GM23338 (cell line): ENCODE results near the gene ADAMTS18.

Experiments
- CREB1 ChIP-seq: fragments of 250-450 bp; sonication (Bioruptor Pico); IDR thresholded peaks from 2 replicates; pipeline ENCODE4 v1.5.0; 2020; ENCODE audit warnings: low read depth, mild to moderate bottlenecking, moderate library complexity
- EZH2 ChIP-seq: fragments of 200-600 bp; sonication (generic); IDR thresholded peaks from one replicate; pipeline ENCODE4 v1.8.0; 2017; ENCODE audit warnings: antibody characterized with exemption, mild to moderate bottlenecking, low read depth; ENCODE audit not compliant: unreplicated experiment
- EZH2phosphoT487 ChIP-seq: fragments of 200-600 bp; sonication (generic); IDR thresholded peaks from one replicate; pipeline ENCODE4 v1.8.1; 2018; ENCODE audit warnings: antibody characterized with exemption; ENCODE audit not compliant: unreplicated experiment
- JUNB ChIP-seq: IDR thresholded peaks from one replicate; pipeline ENCODE4 v1.6.1; 2016; ENCODE audit warnings: antibody characterized with exemption; ENCODE audit not compliant: unreplicated experiment
- NANOG ChIP-seq: IDR thresholded peaks from 2 replicates; pipeline ENCODE4 v1.6.1; 2016; ENCODE audit warnings: antibody characterized with exemption, borderline replicate concordance
- POLR2AphosphoS5 ChIP-seq: IDR thresholded peaks from 2 replicates; pipeline ENCODE4 v1.6.1; 2016; ENCODE audit warnings: antibody characterized with exemption, low read depth
- STAT1 ChIP-seq: IDR thresholded peaks from one replicate; pipeline ENCODE4 v1.6.1; 2016; ENCODE audit warnings: antibody characterized with exemption; ENCODE audit not compliant: unreplicated experiment
- TF ChIP-seq, protein P1 (sequence below), 2 experiments: fragments of 200-600 bp in 1 of 2; sonication (generic) in 1 of 2; conservative IDR thresholded peaks; 2 replicates each; pipeline versions ENCODE4 v1.5.1 to v1.6.1; 2016 to 2017; ENCODE audit warnings: antibody characterized with exemption in 2 of 2, low read depth in 2 of 2, mild to moderate bottlenecking in 2 of 2, moderate library complexity in 1 of 2
- TF ChIP-seq, protein P2 (sequence below): IDR thresholded peaks from one replicate; pipeline ENCODE4 v1.6.1; 2018; ENCODE audit warnings: antibody characterized with exemption; ENCODE audit not compliant: unreplicated experiment
- TF ChIP-seq, protein P3 (sequence below): IDR thresholded peaks from 2 replicates; pipeline ENCODE4 v1.6.1; 2016; ENCODE audit warnings: antibody characterized with exemption

DNA sequence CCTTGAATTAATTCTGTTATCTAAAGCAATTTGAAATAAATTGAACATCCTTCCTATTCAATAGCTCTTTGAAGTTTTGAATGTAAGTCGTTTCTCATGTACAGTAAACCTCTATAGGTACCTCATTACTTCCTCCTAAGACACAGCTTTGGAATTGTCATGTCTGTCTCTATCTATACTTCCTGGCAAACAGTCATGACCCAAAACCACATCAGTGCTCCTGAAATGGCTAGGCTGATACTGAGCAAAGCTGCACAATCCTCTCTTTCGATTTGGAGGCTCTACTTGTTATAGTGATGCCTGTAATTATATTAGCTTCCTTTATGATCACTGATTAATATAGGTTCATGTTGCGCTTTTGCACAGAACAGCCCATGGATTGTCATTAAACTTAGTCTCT is 110.1 kb downstream of the ADAMTS18 start:
- TF ChIP-seq, protein P1, sequence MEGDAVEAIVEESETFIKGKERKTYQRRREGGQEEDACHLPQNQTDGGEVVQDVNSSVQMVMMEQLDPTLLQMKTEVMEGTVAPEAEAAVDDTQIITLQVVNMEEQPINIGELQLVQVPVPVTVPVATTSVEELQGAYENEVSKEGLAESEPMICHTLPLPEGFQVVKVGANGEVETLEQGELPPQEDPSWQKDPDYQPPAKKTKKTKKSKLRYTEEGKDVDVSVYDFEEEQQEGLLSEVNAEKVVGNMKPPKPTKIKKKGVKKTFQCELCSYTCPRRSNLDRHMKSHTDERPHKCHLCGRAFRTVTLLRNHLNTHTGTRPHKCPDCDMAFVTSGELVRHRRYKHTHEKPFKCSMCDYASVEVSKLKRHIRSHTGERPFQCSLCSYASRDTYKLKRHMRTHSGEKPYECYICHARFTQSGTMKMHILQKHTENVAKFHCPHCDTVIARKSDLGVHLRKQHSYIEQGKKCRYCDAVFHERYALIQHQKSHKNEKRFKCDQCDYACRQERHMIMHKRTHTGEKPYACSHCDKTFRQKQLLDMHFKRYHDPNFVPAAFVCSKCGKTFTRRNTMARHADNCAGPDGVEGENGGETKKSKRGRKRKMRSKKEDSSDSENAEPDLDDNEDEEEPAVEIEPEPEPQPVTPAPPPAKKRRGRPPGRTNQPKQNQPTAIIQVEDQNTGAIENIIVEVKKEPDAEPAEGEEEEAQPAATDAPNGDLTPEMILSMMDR (conservative IDR thresholded peaks at IDR 0.05; ENCODE audit: low read depth in 2 of 2): no peak
- TF ChIP-seq STAT1 (no peak), EZH2phosphoT487 (no peak), EZH2 (no peak), POLR2AphosphoS5 (no peak), NANOG (no peak), JUNB (no peak), CREB1 (CRISPR knock-in tag) (no peak)
- TF ChIP-seq, protein P2, sequence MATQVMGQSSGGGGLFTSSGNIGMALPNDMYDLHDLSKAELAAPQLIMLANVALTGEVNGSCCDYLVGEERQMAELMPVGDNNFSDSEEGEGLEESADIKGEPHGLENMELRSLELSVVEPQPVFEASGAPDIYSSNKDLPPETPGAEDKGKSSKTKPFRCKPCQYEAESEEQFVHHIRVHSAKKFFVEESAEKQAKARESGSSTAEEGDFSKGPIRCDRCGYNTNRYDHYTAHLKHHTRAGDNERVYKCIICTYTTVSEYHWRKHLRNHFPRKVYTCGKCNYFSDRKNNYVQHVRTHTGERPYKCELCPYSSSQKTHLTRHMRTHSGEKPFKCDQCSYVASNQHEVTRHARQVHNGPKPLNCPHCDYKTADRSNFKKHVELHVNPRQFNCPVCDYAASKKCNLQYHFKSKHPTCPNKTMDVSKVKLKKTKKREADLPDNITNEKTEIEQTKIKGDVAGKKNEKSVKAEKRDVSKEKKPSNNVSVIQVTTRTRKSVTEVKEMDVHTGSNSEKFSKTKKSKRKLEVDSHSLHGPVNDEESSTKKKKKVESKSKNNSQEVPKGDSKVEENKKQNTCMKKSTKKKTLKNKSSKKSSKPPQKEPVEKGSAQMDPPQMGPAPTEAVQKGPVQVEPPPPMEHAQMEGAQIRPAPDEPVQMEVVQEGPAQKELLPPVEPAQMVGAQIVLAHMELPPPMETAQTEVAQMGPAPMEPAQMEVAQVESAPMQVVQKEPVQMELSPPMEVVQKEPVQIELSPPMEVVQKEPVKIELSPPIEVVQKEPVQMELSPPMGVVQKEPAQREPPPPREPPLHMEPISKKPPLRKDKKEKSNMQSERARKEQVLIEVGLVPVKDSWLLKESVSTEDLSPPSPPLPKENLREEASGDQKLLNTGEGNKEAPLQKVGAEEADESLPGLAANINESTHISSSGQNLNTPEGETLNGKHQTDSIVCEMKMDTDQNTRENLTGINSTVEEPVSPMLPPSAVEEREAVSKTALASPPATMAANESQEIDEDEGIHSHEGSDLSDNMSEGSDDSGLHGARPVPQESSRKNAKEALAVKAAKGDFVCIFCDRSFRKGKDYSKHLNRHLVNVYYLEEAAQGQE: no peak
- TF ChIP-seq, protein P3, sequence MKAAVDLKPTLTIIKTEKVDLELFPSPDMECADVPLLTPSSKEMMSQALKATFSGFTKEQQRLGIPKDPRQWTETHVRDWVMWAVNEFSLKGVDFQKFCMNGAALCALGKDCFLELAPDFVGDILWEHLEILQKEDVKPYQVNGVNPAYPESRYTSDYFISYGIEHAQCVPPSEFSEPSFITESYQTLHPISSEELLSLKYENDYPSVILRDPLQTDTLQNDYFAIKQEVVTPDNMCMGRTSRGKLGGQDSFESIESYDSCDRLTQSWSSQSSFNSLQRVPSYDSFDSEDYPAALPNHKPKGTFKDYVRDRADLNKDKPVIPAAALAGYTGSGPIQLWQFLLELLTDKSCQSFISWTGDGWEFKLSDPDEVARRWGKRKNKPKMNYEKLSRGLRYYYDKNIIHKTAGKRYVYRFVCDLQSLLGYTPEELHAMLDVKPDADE: no peak
